GM19467 (cell line): ENCODE data around the gene PPP5C.
"Not testable (repeated sequence)": the region's sequence is repeated elsewhere in the genome, so short reads cannot be mapped to it uniquely, and the experiment has no call there.

Experiments used
- ATAC-seq: cut with Tn5 transposase; IDR thresholded peaks from one replicate; pipeline ENCODE4 v1.9.1; 2021; ENCODE audit warnings: mild to moderate bottlenecking, moderate library complexity; ENCODE audit not compliant: unreplicated experiment

The PPP5C gene, protein sequence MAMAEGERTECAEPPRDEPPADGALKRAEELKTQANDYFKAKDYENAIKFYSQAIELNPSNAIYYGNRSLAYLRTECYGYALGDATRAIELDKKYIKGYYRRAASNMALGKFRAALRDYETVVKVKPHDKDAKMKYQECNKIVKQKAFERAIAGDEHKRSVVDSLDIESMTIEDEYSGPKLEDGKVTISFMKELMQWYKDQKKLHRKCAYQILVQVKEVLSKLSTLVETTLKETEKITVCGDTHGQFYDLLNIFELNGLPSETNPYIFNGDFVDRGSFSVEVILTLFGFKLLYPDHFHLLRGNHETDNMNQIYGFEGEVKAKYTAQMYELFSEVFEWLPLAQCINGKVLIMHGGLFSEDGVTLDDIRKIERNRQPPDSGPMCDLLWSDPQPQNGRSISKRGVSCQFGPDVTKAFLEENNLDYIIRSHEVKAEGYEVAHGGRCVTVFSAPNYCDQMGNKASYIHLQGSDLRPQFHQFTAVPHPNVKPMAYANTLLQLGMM

DNA sequence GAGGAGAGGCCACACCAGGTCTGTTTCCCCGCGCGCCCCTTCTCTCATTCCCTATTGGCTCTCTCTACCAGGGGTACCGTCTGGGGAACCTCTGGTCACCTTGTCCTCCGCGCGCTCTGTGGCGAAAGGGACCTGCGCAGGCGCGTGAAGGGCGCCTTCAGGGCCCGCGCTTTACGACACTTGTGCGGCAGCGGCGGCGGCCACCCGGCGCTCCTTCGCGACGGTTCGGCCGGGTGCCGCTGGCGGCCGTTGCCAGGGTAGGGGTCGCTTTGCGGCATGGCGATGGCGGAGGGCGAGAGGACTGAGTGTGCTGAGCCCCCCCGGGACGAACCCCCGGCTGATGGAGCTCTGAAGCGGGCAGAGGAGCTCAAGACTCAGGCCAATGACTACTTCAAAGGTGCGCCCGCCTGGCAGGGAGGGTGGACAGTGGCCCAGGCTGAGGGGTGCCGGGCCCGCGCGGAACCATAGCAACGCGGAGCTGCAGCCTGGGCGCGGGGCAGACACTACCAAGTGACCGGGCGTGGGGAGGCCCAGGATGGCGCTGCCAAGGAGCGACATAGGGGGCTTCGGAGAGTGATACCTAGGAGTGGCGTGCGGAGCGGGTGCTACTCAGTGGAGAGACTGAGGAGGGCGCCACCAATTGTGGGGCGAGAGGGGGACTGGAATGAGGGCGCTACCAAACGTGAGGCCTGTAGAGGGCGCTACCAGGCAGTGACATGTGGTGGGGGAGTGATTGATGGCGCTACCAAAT, at the start of gene PPP5C:
PPP5C (plus strand) TSS at position 267 of the 751 bp plus-strand sequence; CDS start at position 277, 10 bp downstream.
- ATAC-seq = peak; percentile 45

DNA sequence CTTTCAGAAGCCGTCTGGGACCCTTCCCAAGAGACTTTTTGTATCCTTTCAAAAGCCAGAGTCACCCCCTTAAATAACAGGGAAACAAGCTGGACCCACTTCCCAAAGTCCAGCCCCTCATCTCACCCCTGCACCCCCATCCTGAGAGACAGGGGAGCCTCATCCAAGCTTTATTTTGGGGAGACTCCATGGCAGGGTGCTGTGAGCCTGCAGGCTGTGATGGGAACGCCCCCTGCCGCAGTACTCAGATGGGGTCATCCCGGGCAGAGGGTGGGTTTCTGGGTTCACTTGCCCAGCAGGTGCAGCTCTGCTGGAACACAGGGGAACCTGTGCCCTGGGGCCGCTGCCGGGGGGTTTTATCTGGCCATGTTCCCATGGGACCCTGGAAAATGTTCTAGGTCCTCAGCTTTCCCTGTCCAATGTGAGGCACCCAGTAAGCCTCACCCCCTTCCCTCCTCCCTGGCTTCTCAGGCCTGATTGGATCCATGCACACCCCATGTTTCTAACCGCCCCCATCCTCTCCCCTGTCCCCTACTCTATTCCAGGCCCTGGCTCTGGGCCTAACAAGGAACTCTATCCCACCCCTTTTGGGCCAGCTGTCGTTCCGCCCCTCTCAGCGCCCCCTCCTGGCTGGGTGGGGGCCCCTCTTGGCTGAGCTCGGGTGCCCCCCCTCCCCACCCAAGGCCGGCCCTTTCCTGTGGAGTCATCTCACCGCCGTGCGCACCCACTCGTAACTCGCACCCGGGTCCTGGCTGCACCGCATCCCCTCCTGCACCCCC, 49.0 kb upstream of the PPP5C start:
- no peak for ATAC-seq

DNA sequence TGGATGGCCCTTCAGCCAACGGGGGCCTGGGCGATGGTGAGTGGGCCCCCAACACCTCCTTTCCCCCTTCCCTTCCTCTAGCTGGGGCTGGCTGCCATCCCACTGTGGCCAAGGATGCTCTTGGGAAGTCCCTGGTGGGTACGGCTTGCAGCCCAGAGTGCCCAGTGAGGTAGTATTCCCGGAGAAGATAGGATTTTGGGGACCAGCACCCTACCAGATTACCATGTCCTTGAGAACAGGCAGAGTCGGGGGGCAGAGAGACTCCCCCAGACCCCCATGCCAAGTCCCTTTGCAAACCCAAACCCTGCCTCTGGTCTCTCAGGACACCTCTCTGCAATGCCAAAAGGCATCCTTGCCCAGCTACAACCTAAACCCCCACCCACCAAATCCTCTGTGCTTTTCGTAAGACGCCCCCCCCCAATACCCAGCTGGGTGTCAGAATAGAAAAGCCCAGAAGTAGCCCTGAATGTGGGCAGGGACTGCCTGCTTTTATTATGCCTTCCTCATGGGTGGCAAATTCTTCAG, 48.3 kb upstream of the PPP5C start:
- no peak for ATAC-seq

DNA sequence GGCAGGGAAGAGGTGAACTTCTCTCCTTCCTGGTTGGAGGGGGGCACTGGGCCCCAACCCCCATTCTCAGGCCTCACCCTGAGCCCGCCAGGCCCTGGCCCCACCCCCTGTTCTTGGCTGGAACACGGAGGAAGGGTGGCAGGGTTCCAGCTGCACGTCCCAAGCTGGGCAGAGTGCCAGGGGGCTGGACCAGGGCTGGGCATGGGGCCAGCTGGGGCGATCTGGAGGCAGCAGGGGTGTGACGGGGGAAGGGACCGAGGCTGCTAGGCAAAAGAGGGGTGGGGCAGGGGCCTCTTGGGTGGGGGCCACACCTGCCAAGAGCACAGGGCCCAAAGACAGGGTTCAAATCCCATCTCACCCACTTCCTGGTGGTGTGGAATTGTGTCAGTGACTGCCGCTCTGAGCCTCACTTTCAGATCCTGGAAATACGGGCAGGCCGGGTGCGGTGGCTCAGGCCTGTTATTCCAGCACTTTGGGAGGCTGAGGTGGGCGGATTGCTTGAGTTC, 47.8 kb upstream of the PPP5C start:
- no peak for ATAC-seq

DNA sequence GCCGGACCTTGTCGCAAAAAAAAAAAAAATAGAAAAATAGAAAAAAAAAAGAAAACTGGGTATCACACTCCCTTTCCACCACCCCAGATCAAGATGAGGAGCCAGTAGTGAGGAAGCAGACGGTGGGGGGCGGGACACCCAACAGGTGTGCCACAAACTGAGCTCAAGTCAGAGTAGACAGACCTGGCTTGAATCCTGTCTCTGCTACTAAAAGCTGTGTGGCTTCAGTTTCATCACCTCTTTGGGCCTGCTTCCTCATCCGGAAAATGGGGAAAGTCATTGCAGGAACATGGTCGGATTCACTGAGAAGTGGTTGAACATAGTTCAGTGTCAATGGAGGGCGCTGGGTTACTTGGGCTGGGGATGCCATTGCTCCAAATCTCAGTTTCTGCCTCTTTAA, 47.2 kb upstream of the PPP5C start:
- ATAC-seq = no peak

DNA sequence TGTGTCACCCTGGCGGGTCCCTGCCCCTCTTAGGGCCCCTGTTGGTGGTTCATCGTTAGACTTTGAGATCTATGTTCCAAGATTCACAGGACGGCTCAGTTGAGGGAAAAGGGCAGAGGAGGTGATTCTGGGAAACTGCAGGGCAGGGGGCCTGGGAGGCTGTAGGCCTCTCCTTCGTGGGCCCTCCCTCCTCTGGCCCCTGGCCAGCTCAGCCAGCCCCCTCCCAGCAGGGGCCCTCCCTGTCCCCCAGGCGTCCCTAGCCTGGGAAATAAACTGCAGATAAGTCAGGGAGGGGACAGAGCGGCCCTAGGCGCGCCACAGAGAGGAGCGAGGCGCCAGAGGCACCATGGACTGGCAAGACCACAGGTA, 43.6 kb upstream of the PPP5C start:
- no peak for ATAC-seq

DNA sequence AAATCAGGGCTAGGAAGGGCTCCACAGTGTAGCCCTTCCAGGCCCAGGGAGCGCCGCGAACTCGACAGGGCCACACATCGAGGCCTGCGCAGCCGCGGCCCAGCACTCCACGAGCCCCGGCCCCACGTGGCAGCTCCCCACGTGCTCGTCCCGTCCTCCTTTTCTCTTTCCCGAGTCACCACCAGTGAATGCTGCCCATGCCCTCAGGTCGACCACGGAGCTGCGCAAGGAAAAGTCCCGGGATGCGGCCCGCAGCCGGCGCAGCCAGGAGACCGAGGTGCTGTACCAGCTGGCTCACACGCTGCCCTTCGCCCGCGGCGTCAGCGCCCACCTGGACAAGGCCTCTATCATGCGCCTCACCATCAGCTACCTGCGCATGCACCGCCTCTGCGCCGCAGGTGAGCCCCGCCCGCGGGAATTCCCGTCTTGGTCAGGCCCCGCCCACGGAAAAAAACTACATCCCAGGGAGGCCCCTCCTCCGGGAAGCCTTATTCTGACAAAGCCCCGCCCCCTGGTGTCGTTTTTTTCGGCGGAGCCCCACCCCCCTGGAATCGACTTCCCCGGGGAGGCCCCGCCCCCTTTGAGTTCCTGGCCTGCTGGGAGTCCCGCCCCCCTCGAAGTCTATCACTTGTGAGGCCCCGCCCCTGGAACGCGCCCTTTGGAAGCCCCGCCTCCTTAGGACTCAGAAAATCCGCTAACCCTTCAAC, 43.0 kb upstream of the PPP5C start:
- ATAC-seq = no peak

DNA sequence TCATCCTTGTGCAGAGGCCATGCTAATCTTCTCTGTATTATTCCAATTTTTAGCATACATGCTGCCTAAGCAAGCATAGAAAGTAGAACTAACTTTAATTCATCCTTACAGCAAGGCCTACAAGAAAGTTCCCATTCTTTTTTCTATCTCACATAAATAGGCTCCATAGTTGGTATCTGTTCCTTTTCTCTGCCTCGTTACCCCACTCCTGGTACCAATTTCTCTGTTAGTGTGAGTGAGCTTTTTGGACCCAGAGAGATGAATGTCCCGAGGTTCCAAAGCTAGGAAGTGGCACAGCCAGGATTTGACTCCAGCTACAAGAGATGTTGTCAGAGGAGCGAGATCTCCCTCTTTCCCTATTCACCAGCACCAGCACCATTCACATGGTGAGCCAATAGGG, 40.4 kb upstream of the PPP5C start:
- ATAC-seq = no peak

DNA sequence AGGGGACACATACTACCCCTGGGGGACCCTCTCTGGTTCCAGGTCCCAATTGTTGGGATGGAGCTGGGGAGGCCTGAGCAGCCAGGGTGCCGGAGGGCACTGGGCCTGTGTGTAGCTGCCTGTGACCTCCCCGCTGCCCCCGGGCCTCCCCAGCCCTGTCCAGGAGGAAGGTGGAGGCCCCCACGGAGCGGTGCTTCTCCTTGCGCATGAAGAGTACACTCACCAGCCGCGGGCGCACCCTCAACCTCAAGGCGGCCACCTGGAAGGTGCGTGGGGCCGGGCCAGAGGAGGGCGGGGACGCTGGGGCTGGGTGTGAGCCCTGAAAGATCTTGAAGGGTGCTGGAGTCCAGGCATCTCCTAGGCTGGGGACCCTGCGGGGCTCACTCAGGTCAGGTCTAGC, 38.4 kb upstream of the PPP5C start:
- ATAC-seq = no peak

DNA sequence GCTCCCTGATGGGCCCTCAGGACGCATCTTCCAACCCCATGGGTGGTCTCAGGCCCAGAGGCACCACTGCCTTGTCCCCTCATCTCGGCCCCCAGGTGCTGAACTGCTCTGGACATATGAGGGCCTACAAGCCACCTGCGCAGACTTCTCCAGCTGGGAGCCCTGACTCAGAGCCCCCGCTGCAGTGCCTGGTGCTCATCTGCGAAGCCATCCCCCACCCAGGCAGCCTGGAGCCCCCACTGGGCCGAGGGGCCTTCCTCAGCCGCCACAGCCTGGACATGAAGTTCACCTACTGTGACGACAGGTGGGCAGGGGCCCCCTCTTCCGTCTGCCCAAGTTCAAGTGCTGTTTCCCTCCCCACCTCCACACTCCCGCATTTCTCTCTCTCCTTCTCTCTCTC, 37.8 kb upstream of the PPP5C start:
- no peak for ATAC-seq

DNA sequence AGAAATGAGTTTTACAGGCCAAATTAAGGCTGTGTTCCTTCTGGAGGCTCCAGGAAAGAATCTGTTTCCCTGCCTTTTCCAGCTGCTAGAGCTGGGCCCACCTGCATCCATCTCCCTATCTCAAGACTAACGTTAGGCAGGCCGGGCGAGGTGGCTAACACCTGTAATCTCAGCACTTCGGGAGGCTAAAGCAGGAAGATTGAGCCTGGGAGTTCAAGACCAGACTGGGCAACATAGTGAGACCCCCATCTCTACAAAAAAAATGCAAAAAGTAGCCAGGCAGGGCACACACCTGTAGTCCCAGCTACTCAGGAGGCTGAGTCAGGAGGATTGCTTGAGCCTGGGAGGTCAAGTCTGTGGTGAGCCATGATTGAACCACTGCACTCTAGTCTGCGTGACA, 35.4 kb upstream of the PPP5C start:
- no peak for ATAC-seq

DNA sequence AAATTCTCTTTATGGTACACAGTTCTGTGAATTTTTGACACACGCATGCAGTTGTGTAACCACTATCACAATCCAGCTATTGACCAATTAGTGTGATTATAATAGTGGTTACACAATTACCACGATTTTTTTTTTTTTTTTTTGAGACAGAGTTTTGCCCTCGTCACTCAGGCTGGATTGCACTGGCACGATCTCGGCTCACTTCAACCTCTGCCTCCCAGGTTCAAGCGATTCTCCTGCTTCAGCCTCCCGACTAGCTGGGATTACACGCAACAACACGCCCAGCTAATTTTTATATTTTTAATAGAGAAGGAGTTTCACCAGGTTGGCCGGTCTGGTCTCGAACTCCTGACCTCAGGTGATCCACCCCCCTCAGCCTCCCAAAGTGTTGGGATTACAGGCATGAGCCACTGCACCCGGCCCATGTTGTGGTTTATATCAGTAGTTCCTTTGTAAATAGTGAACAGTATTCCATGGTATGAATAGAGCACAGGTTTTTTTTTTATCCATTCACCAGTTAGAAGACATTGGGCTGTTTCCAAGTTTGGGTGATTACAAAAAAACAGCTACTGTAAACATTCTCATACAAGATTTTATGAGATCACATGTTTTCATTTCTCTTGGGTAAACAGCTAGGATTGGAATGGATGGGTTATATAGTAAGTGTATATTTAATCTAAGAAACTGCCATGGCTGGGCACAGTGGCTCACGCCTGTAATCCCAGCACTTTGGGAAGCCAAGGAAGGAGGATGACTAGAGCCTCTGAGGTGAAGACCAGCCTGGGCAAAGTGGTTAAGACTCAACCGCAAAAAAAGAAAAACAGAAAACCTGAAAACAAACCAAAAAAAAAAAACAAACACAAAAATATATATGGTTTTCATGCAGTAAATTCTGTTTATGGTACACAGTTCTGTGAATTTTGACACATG, 33.1 kb upstream of the PPP5C start:
- not testable (repeated sequence) for ATAC-seq

DNA sequence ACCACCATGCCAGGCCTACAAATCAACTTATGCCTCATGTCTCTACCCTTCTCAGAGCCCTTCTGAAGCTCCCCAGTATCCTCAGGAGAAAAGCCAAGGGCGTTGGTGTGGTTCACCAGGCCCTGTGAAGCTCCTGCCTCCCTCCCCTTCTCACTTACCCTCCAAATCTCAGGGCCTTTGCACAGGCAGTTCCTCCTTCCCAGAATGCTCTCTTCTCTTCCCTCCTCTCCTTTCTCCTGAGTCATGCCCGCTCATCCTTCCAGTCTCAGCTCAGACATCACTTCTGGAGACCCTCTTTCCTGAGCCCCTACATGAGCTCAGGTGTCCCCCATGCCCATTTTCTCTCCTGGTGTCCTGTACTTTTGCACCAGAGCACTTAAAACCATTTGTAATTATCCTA, 29.5 kb upstream of the PPP5C start:
- ATAC-seq = no peak

DNA sequence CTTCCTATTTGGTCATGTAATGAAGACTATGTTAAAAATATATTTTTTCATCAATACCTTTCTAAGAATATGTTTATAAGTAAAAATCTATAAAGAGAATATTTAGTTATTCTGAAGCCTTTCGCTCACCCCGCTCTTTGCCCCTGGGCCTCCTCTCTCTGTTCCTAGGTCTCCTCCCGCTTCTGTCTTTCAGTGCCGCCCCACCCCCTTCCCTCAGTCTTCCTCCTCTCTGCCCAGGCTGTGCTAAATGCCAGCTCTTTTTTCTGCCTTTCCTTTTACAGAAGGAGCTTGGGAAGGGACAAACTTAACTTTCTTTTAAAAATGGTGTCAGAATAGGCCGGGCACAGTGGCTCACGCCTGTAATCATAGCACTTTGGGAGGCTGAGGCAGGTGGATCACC, 27.3 kb upstream of the PPP5C start:
- ATAC-seq = no peak

DNA sequence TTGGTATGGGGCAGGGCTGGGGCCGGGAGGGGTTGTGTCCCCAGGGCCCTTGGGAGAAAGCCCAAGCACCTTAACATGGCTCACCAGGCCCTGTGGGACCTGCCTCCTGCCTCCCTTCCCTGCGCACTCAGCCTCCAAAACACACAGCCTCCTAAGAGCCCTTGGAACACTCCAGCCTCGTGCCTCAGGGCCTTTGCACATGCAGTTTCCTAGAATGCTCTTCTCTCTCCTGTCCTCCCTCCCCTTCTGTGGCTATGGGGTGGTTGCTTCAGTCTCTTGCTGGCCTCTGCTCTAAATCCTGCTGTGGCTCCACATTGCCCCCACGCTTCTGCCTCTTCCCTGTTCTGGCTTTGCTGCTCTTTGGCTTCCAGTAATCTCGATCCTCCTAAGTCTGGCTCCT, 26.3 kb upstream of the PPP5C start:
- no peak for ATAC-seq

DNA sequence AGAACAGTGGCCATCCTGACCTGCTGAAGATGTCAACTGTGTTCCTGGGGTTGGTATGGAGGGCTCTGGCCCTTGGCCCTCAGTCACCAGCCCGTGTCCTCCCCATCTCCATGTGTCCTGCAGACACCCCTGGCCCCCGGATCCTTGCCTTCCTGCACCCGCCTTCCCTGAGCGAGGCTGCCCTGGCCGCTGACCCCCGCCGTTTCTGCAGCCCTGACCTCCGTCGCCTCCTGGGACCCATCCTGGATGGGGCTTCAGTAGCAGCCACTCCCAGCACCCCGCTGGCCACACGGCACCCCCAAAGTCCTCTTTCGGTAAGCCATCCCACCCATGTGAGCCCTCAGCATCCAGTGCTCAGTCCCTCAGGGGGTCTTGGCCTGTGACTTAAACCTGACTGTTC, 25.2 kb upstream of the PPP5C start:
- ATAC-seq = no peak

DNA sequence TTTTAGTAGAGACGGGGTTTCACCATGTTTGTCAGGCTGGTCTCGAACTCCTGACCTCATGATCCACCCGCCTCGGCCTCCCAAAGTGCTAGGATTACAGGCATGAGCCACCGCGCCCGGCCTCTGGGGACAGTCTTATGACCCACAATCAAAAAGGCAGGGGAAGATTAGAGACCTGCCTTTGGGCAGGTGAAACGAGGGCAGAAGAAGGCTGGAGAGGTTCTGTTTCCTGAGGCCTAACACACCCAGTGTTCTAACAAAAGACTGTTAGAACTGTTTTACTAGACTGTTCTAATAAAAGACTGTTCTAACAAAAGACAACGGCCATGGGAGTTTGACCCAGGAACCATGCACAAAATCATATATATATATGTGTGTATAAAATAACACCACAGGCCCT, 23.7 kb upstream of the PPP5C start:
- not testable (repeated sequence) for ATAC-seq

DNA sequence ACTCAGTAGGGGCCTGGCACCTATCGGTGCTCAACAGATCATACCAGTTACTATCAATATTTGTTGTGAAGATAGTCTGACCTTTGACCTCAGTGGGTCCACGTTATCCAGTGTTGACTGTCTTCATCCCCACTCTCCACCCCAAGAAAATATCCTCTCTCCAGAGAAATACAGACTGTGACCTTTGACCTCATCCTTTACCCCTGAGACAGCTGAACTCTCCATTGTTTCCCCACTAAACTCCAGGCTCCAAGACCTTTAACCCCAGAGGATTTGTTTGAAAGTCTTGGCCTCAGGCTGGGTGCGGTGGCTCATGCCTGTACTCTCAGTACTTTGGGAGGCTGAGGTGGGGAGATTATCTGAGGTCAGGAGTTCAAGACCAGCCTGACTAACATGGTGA, 22.6 kb upstream of the PPP5C start:
- no peak for ATAC-seq

DNA sequence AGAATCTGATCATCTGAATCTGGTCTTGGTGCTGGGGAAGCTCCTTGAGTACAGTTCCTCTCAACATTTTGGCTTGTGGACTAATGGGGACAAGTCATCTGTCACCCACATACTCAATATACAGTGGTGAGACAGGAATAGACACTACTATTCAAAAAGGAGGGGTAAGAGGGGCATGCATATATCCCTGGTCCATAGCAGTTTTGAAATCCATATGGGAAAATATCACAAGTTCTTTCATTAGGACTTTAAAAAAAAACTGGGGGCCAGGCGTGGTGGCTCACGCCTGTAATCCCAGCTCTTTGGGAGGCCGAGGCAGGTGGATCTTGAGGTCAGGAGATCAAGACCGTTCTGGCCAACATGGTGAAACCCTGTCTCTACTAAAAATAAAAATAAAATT, 20.3 kb upstream of the PPP5C start:
- no peak for ATAC-seq
